Neural cell (in vitro differentiated cells): ENCODE results near the gene KCNAB1. TPM values are rescaled to one million over a fixed set of nuclear protein-coding genes. Genes with fewer than 3 reads are reported as not detected.
"Not testable (repeated sequence)": the region's sequence is repeated elsewhere in the genome, so short reads cannot be mapped to it uniquely, and the experiment has no call there.

Experiments
- H2AFZ ChIP-seq: fragments of 200-600, 300-800 bp; sonication (generic), shearing (Covaris generic); 2 replicates; pipeline ENCODE4 v1.6.0; 2014; ENCODE audit warnings: low read depth, mild to moderate bottlenecking, antibody characterized with exemption, low read length, moderate library complexity
- H3F3A ChIP-seq: fragments of 200-600 bp; shearing (Covaris generic); 2 replicates; pipeline ENCODE4 v1.6.1; 2016; ENCODE audit warnings: mild to moderate bottlenecking, moderate library complexity, mixed read lengths, antibody characterized with exemption, low read length; ENCODE audit not compliant: insufficient read depth, poor library complexity, severe bottlenecking
- H3K27ac ChIP-seq: fragments of 200-600, 300-800 bp; sonication (generic), shearing (Covaris generic); 2 replicates; pipeline ENCODE4 v1.5.1; 2014; ENCODE audit warnings: mild to moderate bottlenecking, low read length, moderate library complexity
- H3K27me3 ChIP-seq: fragments of 300-800, 200-600 bp; sonication (generic), shearing (Covaris generic); 2 replicates; pipeline ENCODE4 v1.6.0; 2014; ENCODE audit warnings: mild to moderate bottlenecking, low read depth, low read length, moderate library complexity; ENCODE audit not compliant: insufficient read depth
- H3K36me3 ChIP-seq: fragments of 300-800, 200-600 bp; sonication (generic), shearing (Covaris generic); 2 replicates; pipeline ENCODE4 v1.5.1; 2014; ENCODE audit warnings: mild to moderate bottlenecking, antibody characterized with exemption, low read length, moderate library complexity; ENCODE audit not compliant: insufficient read depth
- H3K4me2 ChIP-seq: fragments of 300-800, 200-600 bp; sonication (generic), shearing (Covaris generic); 2 replicates; pipeline ENCODE4 v1.6.0; 2014; ENCODE audit warnings: mild to moderate bottlenecking, low read length
- H3K4me3 ChIP-seq: fragments of 300-800, 200-600 bp; sonication (generic), shearing (Covaris generic); 2 replicates; pipeline ENCODE4 v1.5.1; 2014; ENCODE audit warnings: mild to moderate bottlenecking, low read length, moderate library complexity
- H3K79me2 ChIP-seq: fragments of 200-600 bp; shearing (Covaris generic); replicated peaks from 2 replicates; pipeline ENCODE4 v1.6.0; 2014; ENCODE audit warnings: mild to moderate bottlenecking, low read length, moderate library complexity; ENCODE audit not compliant: insufficient read depth
- H3K9ac ChIP-seq: fragments of 300-800, 200-600 bp; sonication (generic), shearing (Covaris generic); 2 replicates; pipeline ENCODE4 v1.6.1; 2016; ENCODE audit warnings: mild to moderate bottlenecking, low read length, mixed read lengths
- H3K9me2 ChIP-seq: fragments of 200-600 bp; shearing (Covaris generic); 2 replicates; pipeline ENCODE4 v1.6.1; 2016; ENCODE audit warnings: mild to moderate bottlenecking, low read length, mixed read lengths; ENCODE audit not compliant: insufficient read depth
- H3K9me3 ChIP-seq: fragments of 200-600, 300-800 bp; sonication (generic), shearing (Covaris generic); 2 replicates; pipeline ENCODE4 v1.6.1; 2016; ENCODE audit warnings: mild to moderate bottlenecking, mixed run types, low read length, moderate library complexity, mixed read lengths
- H4K20me1 ChIP-seq: fragments of 200-600 bp; shearing (Covaris generic); 2 replicates; pipeline ENCODE4 v1.6.1; 2016; ENCODE audit warnings: mild to moderate bottlenecking, mixed run types; ENCODE audit not compliant: insufficient read depth
- EP300 ChIP-seq: fragments of 450-650 bp; conservative IDR thresholded peaks from 2 replicates; pipeline ENCODE4 v1.6.1; 2014; ENCODE audit warnings: antibody characterized with exemption, mild to moderate bottlenecking, moderate library complexity; ENCODE audit not compliant: poor library complexity, severe bottlenecking
- EZH2 ChIP-seq: fragments of 200-600, 300-800 bp; shearing (Covaris generic), sonication (generic); IDR thresholded peaks from 2 replicates; pipeline ENCODE4 v1.6.1; 2014; ENCODE audit warnings: antibody characterized with exemption, low read length, borderline replicate concordance, mild to moderate bottlenecking; ENCODE audit not compliant: insufficient read depth, poor library complexity, severe bottlenecking
- MXI1 ChIP-seq: fragments of 450-650 bp; conservative IDR thresholded peaks from 2 replicates; pipeline ENCODE4 v1.6.1; 2014; ENCODE audit warnings: antibody characterized with exemption, mild to moderate bottlenecking; ENCODE audit not compliant: poor library complexity, severe bottlenecking
- POLR2AphosphoS5 ChIP-seq: IDR thresholded peaks from 2 replicates; pipeline ENCODE4 v1.6.1; 2012
- RAD21 ChIP-seq: fragments of 450-650 bp; conservative IDR thresholded peaks from 2 replicates; pipeline ENCODE4 v1.6.1; 2014; ENCODE audit warnings: antibody characterized with exemption, mild to moderate bottlenecking, moderate library complexity
- SMC3 ChIP-seq: fragments of 450-650 bp; conservative IDR thresholded peaks from 2 replicates; pipeline ENCODE4 v1.6.1; 2014; ENCODE audit warnings: antibody characterized with exemption, mild to moderate bottlenecking, moderate library complexity; ENCODE audit not compliant: poor library complexity
- TAF1 ChIP-seq: IDR thresholded peaks from 2 replicates; pipeline ENCODE4 v1.6.1; 2012; ENCODE audit warnings: low read depth
- polyA plus RNA-seq: library from polyadenylated mRNA; depleted of rRNA; stranded (reverse); fragments of >200 nt; gene quantifications from 2 replicates; pipeline ENCODE4 v1.2.3, GENCODE V29; 2014

Gene KCNAB1
- polyA plus RNA-seq, 1 donor from 2014 or later, result 14.9 TPM

DNA sequence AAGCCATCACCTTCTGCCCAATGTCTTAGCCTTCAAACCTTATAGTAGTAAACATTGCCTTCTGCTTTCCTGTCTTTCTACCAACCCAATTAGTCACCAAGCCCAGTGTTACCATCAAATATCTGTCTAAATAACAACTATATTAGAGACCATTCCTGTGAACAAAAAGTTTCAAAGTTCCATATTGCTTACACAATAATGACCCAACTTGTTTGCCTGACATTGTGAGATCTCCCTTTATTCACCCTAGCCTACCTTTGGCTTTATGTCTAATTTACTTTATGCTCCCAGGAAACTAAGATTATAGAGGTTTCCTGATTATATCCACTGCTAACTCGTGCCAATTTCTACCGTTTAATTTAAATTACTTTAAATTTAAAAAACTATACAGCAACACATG is 26.0 kb upstream of the KCNAB1 start:
- no peak overlapping the region for H3K4me3 ChIP-seq

DNA sequence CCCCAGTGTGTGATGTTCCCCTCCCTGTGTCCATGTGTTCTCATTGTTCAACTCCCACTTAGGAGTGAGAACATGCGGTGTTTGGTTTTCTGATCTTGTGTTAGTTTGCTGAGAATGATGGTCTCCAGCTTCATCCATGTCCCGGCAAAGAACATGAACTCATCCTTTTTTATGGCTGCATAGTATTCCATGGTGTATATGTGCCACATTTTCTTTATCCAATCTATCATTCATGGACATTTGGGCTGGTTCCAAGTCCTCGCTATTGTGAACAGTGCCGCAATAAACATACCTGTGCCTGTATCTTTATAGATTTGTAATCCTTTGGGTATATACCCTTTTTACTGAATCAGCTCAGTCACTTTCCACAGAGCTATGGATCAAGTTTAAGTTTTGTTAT is 24.7 kb upstream of the KCNAB1 start:
- H3K4me2 ChIP-seq, H2AFZ ChIP-seq, H3K27ac ChIP-seq, H3K9ac ChIP-seq, H3F3A ChIP-seq, H3K9me2 ChIP-seq, H3K27me3 ChIP-seq, H4K20me1 ChIP-seq, H3K36me3 ChIP-seq, H3K79me2 ChIP-seq, H3K9me3 ChIP-seq, H3K4me3 ChIP-seq: not testable (repeated sequence)

More for the DNA sequence above, 26.0 kb upstream of the KCNAB1 start:
- Histone ChIP-seq H4K20me1 (no peaks in the 10 kb centered on the region), H3K27me3 (no peaks in the 10 kb centered on the region), H3K9me2 (no peaks in the 10 kb centered on the region), H3K79me2 (no peaks in the 10 kb centered on the region), H3K4me2 (no peak overlapping the region), H3K9ac (no peak overlapping the region), H3K9me3 (no peaks in the 10 kb centered on the region), H3K27ac (no peak overlapping the region), H3F3A (no peaks in the 10 kb centered on the region), H3K36me3 (no peaks in the 10 kb centered on the region), H2AFZ (no peak overlapping the region)
- TF ChIP-seq EZH2 (no peak), EP300 (no peak), TAF1 (no peak), RAD21 (no peak), POLR2AphosphoS5 (no peak), MXI1 (no peak)

DNA sequence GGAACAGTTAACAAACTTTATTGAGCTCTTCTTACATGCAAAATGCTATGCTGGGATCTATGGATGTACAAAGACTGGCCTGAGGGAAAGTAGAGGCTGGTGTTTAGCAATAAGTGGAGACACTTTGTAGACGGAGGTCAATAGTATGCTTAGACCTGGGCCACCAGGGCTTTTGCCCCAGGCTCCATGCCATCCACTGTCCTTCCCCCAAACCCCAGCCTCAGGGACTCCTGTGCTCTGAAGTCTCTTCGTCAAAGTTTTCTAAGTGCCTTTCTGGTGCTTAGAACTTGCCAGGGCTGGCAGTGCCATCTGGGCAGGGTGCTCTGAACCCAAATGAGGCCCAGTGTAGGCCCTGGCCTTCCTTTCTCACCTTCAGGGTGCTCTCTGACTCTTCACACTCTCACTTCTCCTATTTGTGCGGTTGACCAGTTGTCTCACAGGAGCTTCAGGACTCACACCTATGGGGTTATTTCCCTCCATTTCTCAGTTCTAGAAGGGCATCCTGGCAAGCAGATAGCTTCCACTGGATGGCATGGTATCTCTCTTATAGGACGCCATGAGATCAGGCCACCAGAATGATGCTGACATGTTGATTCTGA is 21.8 kb upstream of the KCNAB1 start:
- Histone ChIP-seq H3K4me2 (no peak overlapping the region), H3K27me3 (no peaks in the 10 kb centered on the region), H3K9ac (no peak overlapping the region), H2AFZ (no peak overlapping the region), H4K20me1 (no peaks in the 10 kb centered on the region), H3K36me3 (no peaks in the 10 kb centered on the region), H3K9me3 (no peaks in the 10 kb centered on the region), H3K27ac (no peak overlapping the region), H3K4me3 (no peak overlapping the region), H3K79me2 (no peaks in the 10 kb centered on the region), H3K9me2 (no peaks in the 10 kb centered on the region), H3F3A (no peaks in the 10 kb centered on the region)
- no peak for TF ChIP-seq SMC3

DNA sequence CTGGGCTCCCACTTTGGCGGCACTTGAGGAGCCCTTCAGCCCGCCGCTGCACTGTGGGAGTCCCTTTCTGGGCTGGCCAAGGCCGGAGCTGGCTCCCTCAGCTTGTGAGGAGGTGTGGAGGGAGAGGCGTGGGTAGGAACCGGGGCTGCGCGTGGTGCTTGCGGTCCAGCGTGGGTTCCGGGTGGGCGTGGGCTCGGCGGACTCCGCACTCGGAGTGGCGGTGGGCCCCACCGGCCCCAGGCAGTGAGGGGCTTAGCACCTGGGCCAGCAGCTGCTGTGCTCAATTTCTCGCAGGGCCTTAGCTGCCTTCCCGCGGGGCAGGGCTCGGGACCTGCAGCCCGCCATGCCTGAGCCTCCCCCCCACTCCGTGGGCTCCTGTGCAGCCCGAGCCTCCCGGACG is 21.0 kb upstream of the KCNAB1 start:
- H3K4me2 ChIP-seq, H3K79me2 ChIP-seq, H4K20me1 ChIP-seq, H3K4me3 ChIP-seq, H3F3A ChIP-seq, H3K27me3 ChIP-seq, H3K9ac ChIP-seq, H3K27ac ChIP-seq, H3K9me2 ChIP-seq, H3K9me3 ChIP-seq, H2AFZ ChIP-seq, H3K36me3 ChIP-seq: not testable (repeated sequence)

DNA sequence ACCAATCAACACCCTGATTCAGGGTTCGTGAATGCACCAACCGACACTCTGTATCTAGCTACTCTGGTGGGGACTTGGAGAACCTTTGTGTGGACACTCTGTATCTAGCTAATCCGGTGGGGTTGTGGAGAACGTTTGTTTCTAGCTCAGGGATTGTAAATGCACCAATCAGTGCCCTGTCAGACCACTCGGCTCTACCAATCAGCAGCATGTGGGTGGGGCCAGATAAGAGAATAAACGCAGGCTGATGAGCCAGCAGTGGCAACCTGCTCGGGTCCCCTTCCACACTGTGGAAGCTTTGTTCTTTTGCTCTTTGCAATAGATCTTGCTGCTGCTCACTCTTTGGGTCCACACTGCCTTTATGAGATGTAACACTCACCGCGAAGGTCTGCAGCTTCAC is 20.4 kb upstream of the KCNAB1 start:
- H3K79me2 ChIP-seq, result not testable (repeated sequence)

More for the DNA sequence above, 20.4 kb upstream of the KCNAB1 start:
- H3K4me3 ChIP-seq, H4K20me1 ChIP-seq, H3K9me2 ChIP-seq, H3K27ac ChIP-seq, H3K36me3 ChIP-seq, H3F3A ChIP-seq, H3K9me3 ChIP-seq, H3K9ac ChIP-seq, H3K27me3 ChIP-seq, H3K4me2 ChIP-seq, H2AFZ ChIP-seq: not testable (repeated sequence)
